Cardiac fibroblast (primary cell): ENCODE results near the gene DNAH1.

ENCODE experiments used
- DNase-seq, 2 donors: peaks; one replicate each; pipeline versions ENCODE4 v3.0.0 to v3.0.0-alpha.2; 2010; ENCODE audit warnings: low read depth in 2 of 2
- H3K4me3 ChIP-seq, 2 donors: replicated peaks in 1 of 2; 1 replicate in 1 of 2; 2 replicates in 1 of 2; pipeline ENCODE4 v1.5.1; 2011; ENCODE audit warnings: low read depth in 2 of 2, low read length in 2 of 2, mild to moderate bottlenecking in 2 of 2, moderate library complexity in 1 of 2
- CTCF ChIP-seq: IDR thresholded peaks from one replicate; pipeline ENCODE4 v1.5.1; 2011; ENCODE audit warnings: low read depth, mild to moderate bottlenecking, low read length, inconsistent platforms

Gene DNAH1

GRCh38 chr3:52321481-52321880 lies 5.4 kb downstream of the DNAH1 start:
- no peak overlapping the region for H3K4me3 ChIP-seq
- TF ChIP-seq CTCF = no peak
- no peak for DNase-seq

- TF ChIP-seq CTCF = no peak
- DNase-seq = no peak
- no peak overlapping the region for H3K4me3 ChIP-seq
These were observed 6.3 kb downstream of the DNAH1 start for GRCh38 chr3:52322466-52322865.

GRCh38 chr3:52323526-52324295 lies 7.6 kb downstream of the DNAH1 start:
- no peak for DNase-seq
- H3K4me3 ChIP-seq = no peak overlapping the region
- no peak for TF ChIP-seq CTCF

GRCh38 chr3:52324676-52325075 lies 8.6 kb downstream of the DNAH1 start:
- DNase-seq = no peak
- H3K4me3 ChIP-seq = no peak overlapping the region
- no peak for TF ChIP-seq CTCF

- TF ChIP-seq CTCF = no peak
- DNase-seq = no peak
- no peak overlapping the region for H3K4me3 ChIP-seq
These were observed 9.6 kb downstream of the DNAH1 start for GRCh38 chr3:52325686-52326085.

- no peak for DNase-seq
- TF ChIP-seq CTCF = no peak
- H3K4me3 ChIP-seq = no peak overlapping the region
These were observed 10.9 kb downstream of the DNAH1 start for GRCh38 chr3:52326976-52327375.
